Breast epithelium (tissue), 4 donors: ENCODE data around the gene ARID1B. TPM values are rescaled to one million over a fixed set of nuclear protein-coding genes. Genes with fewer than 3 reads are reported as not detected.

Source experiments
- DNase-seq, 2 donors: peaks; one replicate each; pipeline ENCODE4 v3.0.0-alpha.2; 2019; ENCODE audit warnings: low spot score in 2 of 2
- H3K27ac ChIP-seq, 2 donors: fragments of 200-600 bp; sonication (generic) in 1 of 2; one replicate each; pipeline ENCODE4 v1.5.1; 2016 to 2019; ENCODE audit warnings: mild to moderate bottlenecking in 1 of 2
- H3K27me3 ChIP-seq, 2 donors: fragments of 200-600 bp; sonication (generic) in 1 of 2; one replicate each; pipeline versions ENCODE4 v1.5.1 to v1.6.0; 2017 to 2019; ENCODE audit warnings: control low read depth in 1 of 2, mild to moderate bottlenecking in 1 of 2
- H3K36me3 ChIP-seq: fragments of 200-600 bp; one replicate; pipeline ENCODE4 v1.5.1; 2019
- H3K4me1 ChIP-seq, 2 donors: fragments of 200-600 bp; sonication (generic); one replicate each; pipeline ENCODE4 v1.5.1; 2016 to 2019; ENCODE audit warnings: control low read depth in 1 of 2
- H3K4me3 ChIP-seq, 3 donors: fragments of 200-600 bp; sonication (generic); 1 replicate in 2 of 3; 2 replicates in 1 of 3; pipeline ENCODE4 v1.5.1; 2016 to 2019; ENCODE audit warnings: mild to moderate bottlenecking in 3 of 3, moderate library complexity in 2 of 3
- H3K9me3 ChIP-seq, 2 donors: fragments of 200-600 bp; sonication (generic) in 1 of 2; one replicate each; pipeline ENCODE4 v1.5.1; 2016 to 2019; ENCODE audit warnings: control low read depth in 1 of 2
- POLR2A ChIP-seq: fragments of 450-650 bp; IDR thresholded peaks from one replicate; pipeline ENCODE4 v1.6.1; 2016; ENCODE audit warnings: antibody characterized with exemption, mild to moderate bottlenecking, moderate library complexity
- POLR2AphosphoS5 ChIP-seq, 3 donors: sonication (generic); formaldehyde crosslinking; IDR thresholded peaks; one replicate each; pipeline ENCODE4 v1.6.1; 2017; ENCODE audit warnings: antibody characterized with exemption in 3 of 3
- intact Hi-C: fragments of 100-400 bp; cut with DNase I; formaldehyde crosslinking; loops from one replicate; pipeline ENCODE4 v1.15.1; 2023; ENCODE audit warnings: low total_unique reads
- total RNA-seq, 3 donors: library from RNA; depleted of rRNA; stranded (reverse); fragments of >200 nt; gene quantifications; one replicate each; pipeline ENCODE4 v1.1.0, GENCODE V29; 2016
- TF ChIP-seq, protein P1 (sequence below), 3 donors: fragments of 450-650 bp; IDR thresholded peaks; one replicate each; pipeline ENCODE4 v1.5.1; 2016 to 2017; ENCODE audit warnings: antibody characterized with exemption in 3 of 3, mild to moderate bottlenecking in 3 of 3, moderate library complexity in 3 of 3

The ARID1B gene
- total RNA-seq, 3 donors from 2014 or later = 99.9 to 205 (median 131) TPM

DNA sequence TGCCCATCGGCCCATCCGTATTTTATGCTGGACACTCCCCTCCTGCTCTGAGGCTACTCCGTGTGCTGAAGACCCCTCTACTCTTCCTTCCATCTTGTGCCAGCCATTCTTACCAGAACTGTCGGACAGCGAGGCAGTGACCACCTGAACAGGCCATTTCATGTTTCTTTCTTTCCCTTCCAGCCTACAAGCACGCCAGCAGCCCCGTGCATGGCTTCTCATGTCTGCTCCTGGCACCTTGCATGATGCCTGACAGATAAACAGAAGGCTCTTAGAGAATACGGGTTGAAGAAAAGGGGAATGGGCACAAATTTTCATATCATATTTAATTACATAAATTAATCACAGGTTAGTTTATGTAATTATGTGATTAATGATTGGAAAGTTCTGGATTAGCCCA lies 95.7 kb downstream of the ARID1B start:
- H3K9me3 ChIP-seq = no peaks in the 10 kb centered on the region
- no peaks in the 10 kb centered on the region for H3K4me1 ChIP-seq
- no peak for DNase-seq
- no peak overlapping the region for H3K4me3 ChIP-seq
- no peaks in the 10 kb centered on the region for H3K27me3 ChIP-seq
- H3K36me3 ChIP-seq = no peaks in the 10 kb centered on the region
- H3K27ac ChIP-seq = no peak overlapping the region
- intact Hi-C loops = no loop called here
- TF ChIP-seq POLR2AphosphoS5 (IDR thresholded peaks at IDR 0.05) (no peak), POLR2A (no peak)
- TF ChIP-seq, protein P1, sequence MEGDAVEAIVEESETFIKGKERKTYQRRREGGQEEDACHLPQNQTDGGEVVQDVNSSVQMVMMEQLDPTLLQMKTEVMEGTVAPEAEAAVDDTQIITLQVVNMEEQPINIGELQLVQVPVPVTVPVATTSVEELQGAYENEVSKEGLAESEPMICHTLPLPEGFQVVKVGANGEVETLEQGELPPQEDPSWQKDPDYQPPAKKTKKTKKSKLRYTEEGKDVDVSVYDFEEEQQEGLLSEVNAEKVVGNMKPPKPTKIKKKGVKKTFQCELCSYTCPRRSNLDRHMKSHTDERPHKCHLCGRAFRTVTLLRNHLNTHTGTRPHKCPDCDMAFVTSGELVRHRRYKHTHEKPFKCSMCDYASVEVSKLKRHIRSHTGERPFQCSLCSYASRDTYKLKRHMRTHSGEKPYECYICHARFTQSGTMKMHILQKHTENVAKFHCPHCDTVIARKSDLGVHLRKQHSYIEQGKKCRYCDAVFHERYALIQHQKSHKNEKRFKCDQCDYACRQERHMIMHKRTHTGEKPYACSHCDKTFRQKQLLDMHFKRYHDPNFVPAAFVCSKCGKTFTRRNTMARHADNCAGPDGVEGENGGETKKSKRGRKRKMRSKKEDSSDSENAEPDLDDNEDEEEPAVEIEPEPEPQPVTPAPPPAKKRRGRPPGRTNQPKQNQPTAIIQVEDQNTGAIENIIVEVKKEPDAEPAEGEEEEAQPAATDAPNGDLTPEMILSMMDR (IDR thresholded peaks at IDR 0.05) = no peak

DNA sequence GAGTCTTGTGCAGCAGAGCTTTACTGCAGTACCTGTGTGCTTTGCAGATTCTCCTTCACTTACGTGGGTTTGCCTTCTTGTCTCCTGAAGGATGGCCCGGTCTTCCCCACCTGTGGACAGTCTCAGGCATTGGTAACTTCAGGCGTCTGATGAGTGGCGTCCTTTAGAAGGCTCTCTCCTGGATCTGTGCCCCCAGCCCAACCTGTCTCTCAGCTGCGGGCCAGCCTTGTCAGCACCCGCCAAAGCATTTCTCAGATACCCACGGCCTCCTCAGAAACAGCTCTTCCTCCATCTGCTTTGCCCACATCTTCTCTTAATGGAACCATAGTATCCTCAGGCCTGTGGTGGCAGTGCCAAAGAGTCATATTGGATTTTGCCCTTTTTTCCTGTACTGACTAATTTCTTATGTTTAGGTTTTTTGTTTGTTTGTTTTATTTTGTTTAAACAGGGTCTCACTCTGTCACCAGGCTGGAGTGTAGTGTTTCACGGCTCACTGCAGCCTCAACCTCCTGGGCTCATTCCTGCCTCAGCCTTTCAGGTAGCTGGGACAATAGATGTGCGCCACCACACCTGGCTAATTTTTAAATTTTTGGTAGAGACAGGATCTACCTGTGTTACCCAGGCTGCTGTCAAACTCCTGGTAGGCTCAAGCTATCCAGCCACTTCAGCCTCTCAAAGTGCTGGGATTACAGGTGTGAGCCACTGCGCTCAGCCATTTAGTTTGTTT lies 96.6 kb downstream of the ARID1B start:
- no peak for DNase-seq
- no peaks in the 10 kb centered on the region for H3K36me3 ChIP-seq
- H3K9me3 ChIP-seq = no peaks in the 10 kb centered on the region
- intact Hi-C loops = no loop called here
- H3K4me3 ChIP-seq = no peak overlapping the region
- no peak overlapping the region for H3K27ac ChIP-seq
- TF ChIP-seq POLR2A (no peak), POLR2AphosphoS5 (IDR thresholded peaks at IDR 0.05) (no peak)
- TF ChIP-seq, protein P1 (IDR thresholded peaks at IDR 0.05) = no peak
- no peaks in the 10 kb centered on the region for H3K27me3 ChIP-seq
- no peaks in the 10 kb centered on the region for H3K4me1 ChIP-seq

DNA sequence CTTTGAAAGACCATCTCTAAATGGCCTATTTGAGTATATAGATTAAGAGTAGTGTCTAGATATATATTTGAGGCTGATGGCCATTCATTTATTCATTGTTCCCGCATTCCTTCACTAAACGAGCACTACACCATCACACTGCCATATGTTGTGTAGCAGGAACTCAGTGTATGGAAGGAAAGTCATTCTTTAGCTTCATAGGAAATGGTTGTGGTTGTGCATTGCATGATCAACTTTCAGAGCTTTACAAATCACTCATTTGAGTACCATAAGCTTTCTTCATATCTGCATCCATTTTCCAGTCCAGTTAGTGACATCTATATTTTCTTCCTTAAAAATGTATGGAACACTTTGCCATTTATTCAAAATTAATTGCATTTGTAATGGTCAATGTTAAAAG lies 97.9 kb downstream of the ARID1B start:
- no peaks in the 10 kb centered on the region for H3K9me3 ChIP-seq
- H3K36me3 ChIP-seq = no peaks in the 10 kb centered on the region
- H3K4me3 ChIP-seq = no peak overlapping the region
- TF ChIP-seq POLR2A = no peak
- TF ChIP-seq POLR2AphosphoS5 (IDR thresholded peaks at IDR 0.05) = no peak
- TF ChIP-seq, protein P1 (IDR thresholded peaks at IDR 0.05) = no peak
- no peaks in the 10 kb centered on the region for H3K4me1 ChIP-seq
- DNase-seq = no peak
- H3K27me3 ChIP-seq = no peaks in the 10 kb centered on the region
- intact Hi-C loops = no loop called here
- H3K27ac ChIP-seq = no peak overlapping the region

DNA sequence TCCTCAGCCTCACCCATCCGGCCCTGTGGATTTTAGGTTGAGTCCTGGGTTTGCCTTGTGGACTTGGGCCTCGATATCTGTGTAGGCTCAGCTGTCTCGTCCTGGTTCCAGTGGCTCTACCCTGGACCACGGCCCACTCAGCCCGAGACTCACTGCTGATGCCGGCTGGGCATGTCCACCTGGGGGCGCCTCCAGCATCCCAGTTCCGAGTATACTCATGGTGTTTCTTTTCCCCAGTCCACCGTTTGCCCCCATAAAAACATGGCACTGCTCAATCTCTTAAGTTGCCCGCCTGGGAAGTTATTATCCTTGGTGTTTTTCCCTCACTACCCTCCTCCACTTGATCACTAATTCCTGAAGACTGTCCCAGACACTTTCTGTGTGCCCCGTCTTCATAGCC lies 99.1 kb downstream of the ARID1B start:
- Histone ChIP-seq H3K27me3 (no peaks in the 10 kb centered on the region), H3K4me3 (no peak overlapping the region)

More for the DNA sequence above, 99.1 kb downstream of the ARID1B start:
- intact Hi-C loops = no loop called here
- no peaks in the 10 kb centered on the region for H3K9me3 ChIP-seq
- H3K4me1 ChIP-seq = peaks cover 0 to 4% of the 10 kb centered on the region in 2 donors
- no peak overlapping the region for H3K27ac ChIP-seq
- no peaks in the 10 kb centered on the region for H3K36me3 ChIP-seq
- no peak for TF ChIP-seq POLR2A
- TF ChIP-seq, protein P1 (IDR thresholded peaks at IDR 0.05) = no peak
- no peak for TF ChIP-seq POLR2AphosphoS5 (IDR thresholded peaks at IDR 0.05)
- DNase-seq = no peak
